Bone marrow (tissue), 2 donors: ENCODE data around the gene RNASEH2A.

Source experiments
- DNase-seq, 2 donors: peaks; one replicate each; lab custom pipeline; 2025; lab: John Stamatoyannopoulos, UW

RNASEH2A gene

GRCh38 chr19:12806242-12807081, at the start of gene RNASEH2A:
Gene RNASEH2A, plus strand, starts transcription at chr19:12806584. Its CDS starts 90 bp downstream, at chr19:12806674.
- peak; percentile 67 to 74 for DNase-seq

DNA sequence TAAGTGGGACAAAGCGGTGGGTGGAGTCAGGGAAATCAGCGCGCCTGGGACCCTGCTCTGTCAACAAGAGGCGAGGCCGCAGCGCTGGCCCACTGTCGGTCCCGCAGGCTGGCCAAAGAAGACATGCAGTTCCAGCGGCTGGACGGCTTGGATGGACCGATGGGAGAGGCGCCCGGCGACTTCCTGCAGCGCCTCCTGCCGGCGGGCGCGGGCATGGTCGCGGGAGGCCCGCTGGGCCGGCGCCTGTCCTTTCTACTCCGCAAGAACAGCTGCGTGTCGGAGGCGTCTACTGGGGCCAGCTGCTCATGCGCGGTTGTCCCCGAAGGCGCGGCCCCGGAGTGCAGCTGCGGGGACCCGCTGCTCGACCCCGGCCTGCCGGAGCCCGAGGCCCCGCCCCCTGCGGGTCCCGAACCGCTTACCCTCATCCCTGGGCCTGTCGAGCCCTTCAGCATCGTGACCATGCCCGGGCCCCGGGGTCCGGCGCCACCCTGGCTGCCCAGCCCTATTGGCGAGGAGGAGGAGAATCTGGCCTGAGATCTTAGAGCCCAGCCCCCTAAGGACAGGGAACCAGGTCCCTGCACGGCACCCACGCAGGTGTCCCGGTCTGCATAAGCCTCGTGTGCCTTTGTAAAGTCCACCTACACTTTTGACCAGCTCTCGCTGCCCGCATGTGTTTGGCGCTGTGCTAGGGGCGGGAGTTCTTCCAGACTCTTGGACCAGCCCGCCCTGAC, 48.7 kb upstream of the RNASEH2A start:
- peak; percentile 25 to 58 for DNase-seq

- no peak for DNase-seq
These were observed 46.7 kb upstream of the RNASEH2A start for GRCh38 chr19:12759686-12760085.

DNA sequence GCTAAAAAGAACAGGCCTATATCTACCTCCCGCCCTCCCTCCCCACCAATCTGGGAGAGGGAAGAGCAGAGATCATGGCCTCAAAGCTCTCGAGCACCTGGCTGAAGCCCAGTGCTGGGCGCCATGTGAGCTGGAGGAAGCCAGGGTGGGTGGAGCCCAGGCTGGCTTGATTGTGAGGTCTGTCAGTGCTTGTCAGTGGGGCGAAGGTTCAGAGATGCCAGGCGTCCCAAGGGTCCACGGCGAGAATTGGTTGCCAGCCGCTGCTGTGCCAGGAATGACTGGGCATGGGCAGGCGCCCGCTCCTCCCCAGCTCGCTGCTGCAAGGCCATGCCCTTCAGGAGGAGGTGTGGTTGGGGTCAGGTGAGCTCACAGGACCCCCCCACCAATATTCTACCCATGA, 43.3 kb upstream of the RNASEH2A start:
- DNase-seq, result no peak

DNA sequence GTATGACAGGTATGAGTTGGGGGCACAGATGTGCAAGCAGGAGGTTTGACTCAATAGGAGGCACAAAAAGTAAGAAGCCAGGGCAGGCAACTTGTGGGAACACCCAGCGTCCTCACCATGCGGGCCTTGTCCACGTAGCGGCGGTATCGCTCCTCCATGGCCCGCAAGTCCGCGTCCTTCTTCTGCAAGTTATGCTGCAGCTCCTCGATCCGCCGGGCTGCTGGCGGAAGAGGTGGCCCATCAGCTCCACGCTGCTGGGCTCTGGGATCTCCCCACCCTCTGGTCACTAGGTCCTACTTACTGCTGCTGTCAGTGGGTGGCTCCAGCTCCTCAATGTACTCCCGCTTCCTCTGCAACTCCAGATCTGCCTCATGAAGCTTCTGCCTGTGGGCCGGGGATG, 41.7 kb upstream of the RNASEH2A start:
- no peak for DNase-seq

DNA sequence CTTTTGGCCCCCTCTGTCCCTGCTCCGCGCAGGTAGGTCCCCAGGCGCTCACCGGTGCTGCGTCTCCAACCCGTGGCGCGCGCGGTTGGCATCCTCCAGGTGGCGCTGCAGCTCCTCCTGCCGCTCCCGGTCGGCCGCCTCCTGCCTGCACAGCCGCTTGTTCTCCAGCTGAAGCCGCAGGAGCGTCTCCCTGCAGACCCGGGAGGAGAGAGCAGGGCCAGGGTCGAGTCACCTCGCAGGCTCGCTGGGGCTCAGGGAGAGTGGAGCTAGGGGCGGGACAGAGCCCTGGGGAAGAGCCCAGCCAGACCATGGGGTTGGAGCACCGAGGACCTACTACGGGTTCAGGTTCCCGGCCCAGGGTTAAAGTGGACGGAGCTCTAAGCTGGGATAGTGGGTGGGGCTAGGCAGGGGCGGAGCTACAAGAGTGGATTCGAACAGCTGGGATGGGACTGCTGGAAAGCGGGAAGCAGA, 40.3 kb upstream of the RNASEH2A start:
- DNase-seq, result peak; percentile 27 to 31

- DNase-seq, result no peak
These were observed 39.2 kb upstream of the RNASEH2A start for GRCh38 chr19:12767150-12767549.

- no peak for DNase-seq
These were observed 38.7 kb upstream of the RNASEH2A start for GRCh38 chr19:12767666-12768065.

DNA sequence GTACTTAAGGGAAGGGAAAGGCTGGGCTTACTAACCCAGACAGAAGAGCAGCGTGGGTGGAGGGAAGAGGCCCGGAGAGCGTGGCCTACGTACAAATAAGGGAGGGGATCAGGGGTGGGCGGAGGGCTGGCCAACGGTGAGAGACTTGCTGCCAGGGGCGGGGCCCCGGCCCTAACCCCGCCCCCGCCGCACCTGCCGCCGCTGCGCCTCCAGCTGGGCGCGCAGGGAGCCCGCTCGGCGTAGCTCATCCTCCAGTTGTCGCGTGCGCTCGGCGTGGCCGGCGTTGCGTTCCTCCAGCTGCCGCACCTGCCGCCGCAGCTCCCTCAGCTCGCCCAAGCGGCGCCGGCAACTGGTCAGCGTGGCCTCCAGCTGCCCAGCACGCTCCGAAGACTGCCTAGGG, 36.7 kb upstream of the RNASEH2A start:
- DNase-seq, result no peak

GRCh38 chr19:12770922-12771321, 35.5 kb upstream of the RNASEH2A start:
- no peak for DNase-seq

GRCh38 chr19:12772323-12772722, 34.1 kb upstream of the RNASEH2A start:
- DNase-seq, result no peak

GRCh38 chr19:12773571-12773970, 32.8 kb upstream of the RNASEH2A start:
- no peak for DNase-seq

GRCh38 chr19:12774588-12775555, 31.5 kb upstream of the RNASEH2A start, which contains the start of gene HOOK2:
Gene HOOK2, minus strand, starts transcription at chr19:12775552. Its CDS starts 103 bp downstream, at chr19:12775449.
- DNase-seq, result no peak

- peak; percentile 58 to 59 for DNase-seq
These were observed 29.0 kb upstream of the RNASEH2A start for GRCh38 chr19:12777217-12778016.

GRCh38 chr19:12778017-12778904, 28.1 kb upstream of the RNASEH2A start:
- DNase-seq, result peak in 1 of 2 donors; percentile 36

GRCh38 chr19:12778905-12779161, 27.6 kb upstream of the RNASEH2A start:
- no peak for DNase-seq

DNA sequence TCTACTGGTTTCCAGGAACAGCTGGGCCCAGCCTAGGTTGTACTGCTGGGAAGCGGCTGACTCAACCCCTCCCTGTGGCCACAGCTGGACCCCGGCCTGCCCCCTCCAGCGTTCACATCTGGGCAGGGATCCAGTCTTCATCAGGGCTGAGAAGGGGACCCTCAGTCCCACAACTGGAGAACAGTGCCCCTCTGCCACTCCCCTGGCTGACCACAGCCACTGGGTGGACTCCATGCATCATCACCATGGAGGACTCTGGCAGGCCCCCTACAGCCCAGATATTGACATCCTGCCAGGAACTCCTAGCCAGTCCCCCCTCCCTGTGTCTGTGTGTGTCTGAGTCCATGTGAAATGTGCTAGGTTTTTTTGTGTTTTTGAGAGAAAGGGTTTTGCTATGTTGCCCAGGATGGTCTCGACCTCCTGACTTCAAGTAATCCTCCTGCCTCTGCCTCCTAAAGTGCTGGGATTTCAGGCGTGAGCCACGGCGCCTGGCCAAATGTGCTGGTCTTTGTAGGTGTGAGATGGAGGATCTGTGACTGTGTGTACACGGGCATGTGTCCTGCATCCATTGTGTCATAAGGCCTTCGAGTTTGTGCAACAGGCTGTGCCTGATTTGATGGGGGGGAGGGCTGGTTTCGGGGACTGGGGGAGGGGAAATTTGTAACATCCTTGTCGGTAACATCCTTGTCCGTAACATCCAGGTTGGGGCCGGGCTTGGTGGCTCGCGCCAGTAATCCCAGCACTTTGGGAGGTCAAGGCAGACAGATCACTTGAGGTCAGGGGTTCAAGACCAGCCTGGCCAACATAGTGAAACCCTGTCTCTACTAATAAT, 27.0 kb upstream of the RNASEH2A start:
- no peak for DNase-seq

DNA sequence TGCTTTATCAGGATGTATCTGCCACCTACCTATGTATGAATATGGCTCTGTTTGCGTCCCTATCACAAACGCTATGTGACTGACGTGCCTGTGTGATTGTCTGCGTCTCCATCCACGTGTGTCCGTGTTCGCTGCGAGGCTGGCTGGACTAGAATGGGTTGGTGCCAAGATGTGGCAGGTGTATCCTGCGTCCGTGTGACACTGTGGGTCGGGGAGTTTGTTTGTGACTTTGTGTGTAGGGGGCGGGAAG, 24.3 kb upstream of the RNASEH2A start:
- DNase-seq, result peak in 1 of 2 donors; percentile 52
